Right atrium auricular region (tissue), 2 donors: Measurements from ENCODE around the gene ZNF747. TPM values are rescaled to one million over a fixed set of nuclear protein-coding genes. Genes with fewer than 3 reads are reported as not detected.

Experiments used
- DNase-seq: peaks from one replicate; pipeline ENCODE4 v3.0.0-alpha.2; 2019; ENCODE audit warnings: low spot score
- H3K27ac ChIP-seq, 2 donors: fragments of 200-600 bp; sonication (generic); 1 replicate in 1 of 2; 2 replicates in 1 of 2; pipeline ENCODE4 v1.5.1; 2016 to 2019
- H3K27me3 ChIP-seq, 2 donors: fragments of 200-600 bp; sonication (generic); one replicate each; pipeline versions ENCODE4 v1.5.1 to v1.6.0; 2017 to 2019
- H3K36me3 ChIP-seq: fragments of 200-600 bp; sonication (generic); one replicate; pipeline ENCODE4 v1.5.1; 2016
- H3K4me1 ChIP-seq, 2 donors: fragments of 200-600 bp; sonication (generic); one replicate each; pipeline versions ENCODE4 v1.5.1 to v1.6.0; 2017 to 2019
- H3K4me3 ChIP-seq, 2 donors: fragments of 200-600 bp; sonication (generic); 1 replicate in 1 of 2; 2 replicates in 1 of 2; pipeline ENCODE4 v1.5.1; 2017 to 2019; ENCODE audit warnings: mild to moderate bottlenecking in 1 of 2, moderate library complexity in 1 of 2
- H3K9me3 ChIP-seq, 2 donors: fragments of 200-600 bp; sonication (generic); one replicate each; pipeline ENCODE4 v1.5.1; 2019
- total RNA-seq, 2 donors: library from RNA; depleted of rRNA; stranded (reverse); fragments of >200 nt; gene quantifications; one replicate each; pipeline ENCODE4 v1.1.0, GENCODE V29; 2016
- TF ChIP-seq, protein P1 (sequence below), 2 donors: fragments of 200-600 bp; sonication (generic); IDR thresholded peaks; one replicate each; pipeline ENCODE4 v1.5.1; 2019; ENCODE audit warnings: antibody characterized with exemption in 2 of 2

ZNF747 gene
- total RNA-seq, 2 donors from 2014 or later: 13.3 to 16.2 TPM

- Histone ChIP-seq H3K4me3 (peak overlapping the region; percentile 87 to 88), H3K4me1 (peaks cover 0 to 39% of the 10 kb centered on the region in 2 donors), H3K36me3 (peaks cover 16% of the 10 kb centered on the region), H3K27me3 (no peaks in the 10 kb centered on the region), H3K27ac (peak overlapping the region; percentile 95 to 99), H3K9me3 (no peaks in the 10 kb centered on the region)
- TF ChIP-seq, protein P1, sequence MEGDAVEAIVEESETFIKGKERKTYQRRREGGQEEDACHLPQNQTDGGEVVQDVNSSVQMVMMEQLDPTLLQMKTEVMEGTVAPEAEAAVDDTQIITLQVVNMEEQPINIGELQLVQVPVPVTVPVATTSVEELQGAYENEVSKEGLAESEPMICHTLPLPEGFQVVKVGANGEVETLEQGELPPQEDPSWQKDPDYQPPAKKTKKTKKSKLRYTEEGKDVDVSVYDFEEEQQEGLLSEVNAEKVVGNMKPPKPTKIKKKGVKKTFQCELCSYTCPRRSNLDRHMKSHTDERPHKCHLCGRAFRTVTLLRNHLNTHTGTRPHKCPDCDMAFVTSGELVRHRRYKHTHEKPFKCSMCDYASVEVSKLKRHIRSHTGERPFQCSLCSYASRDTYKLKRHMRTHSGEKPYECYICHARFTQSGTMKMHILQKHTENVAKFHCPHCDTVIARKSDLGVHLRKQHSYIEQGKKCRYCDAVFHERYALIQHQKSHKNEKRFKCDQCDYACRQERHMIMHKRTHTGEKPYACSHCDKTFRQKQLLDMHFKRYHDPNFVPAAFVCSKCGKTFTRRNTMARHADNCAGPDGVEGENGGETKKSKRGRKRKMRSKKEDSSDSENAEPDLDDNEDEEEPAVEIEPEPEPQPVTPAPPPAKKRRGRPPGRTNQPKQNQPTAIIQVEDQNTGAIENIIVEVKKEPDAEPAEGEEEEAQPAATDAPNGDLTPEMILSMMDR (IDR thresholded peaks at IDR 0.05): no peak
- no peak for DNase-seq
Observed at GRCh38 chr16:30558789-30559377, 24.2 kb upstream of the ZNF747 start.

DNA sequence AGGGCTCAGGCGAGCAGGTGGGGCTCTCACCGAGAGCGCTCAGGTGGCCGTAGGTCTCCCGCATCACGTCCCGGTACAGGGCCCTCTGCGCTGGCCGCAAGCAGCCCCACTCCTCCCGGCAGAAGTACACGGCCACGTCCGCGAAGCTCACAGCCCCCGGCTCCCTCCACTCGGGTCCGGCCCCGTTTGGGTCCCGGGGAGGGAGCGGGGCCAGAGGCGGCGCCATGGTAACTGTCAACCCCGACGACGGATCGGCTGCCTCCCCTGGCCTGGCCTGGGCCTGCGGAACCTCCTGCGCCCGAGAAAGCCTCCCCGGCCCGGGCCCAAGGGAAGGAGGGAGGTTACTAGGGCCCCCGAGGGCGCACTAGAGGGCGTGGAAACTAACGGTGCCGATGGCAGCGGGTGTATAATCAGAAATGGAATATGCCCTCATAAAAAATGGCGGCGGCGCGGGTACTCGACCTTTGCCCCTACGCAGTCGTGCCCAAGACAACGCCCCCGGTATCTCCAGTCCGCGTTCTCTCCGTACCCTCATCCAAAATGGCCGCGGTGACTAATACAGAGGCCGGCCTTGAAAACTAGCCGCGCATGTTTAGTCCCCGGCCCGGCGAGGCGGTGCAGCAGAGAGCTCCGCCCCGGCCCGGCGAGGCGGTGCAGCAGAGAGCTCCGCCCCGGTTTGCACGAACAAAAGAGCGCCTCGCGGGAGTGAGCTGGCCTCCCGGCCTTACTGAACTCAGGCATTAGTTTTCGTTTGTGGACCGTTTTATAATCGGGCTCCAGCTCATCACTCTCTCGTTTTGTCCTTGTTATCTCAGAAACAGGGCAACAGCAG lies 23.5 kb upstream of the ZNF747 start, which contains the start of gene ZNF764:
Gene ZNF764 (minus strand): TSS at position 418 of the 832 bp plus-strand sequence. CDS start 192 bp downstream, at position 226.
- H3K4me1 ChIP-seq: peaks cover 0 to 42% of the 10 kb centered on the region in 2 donors

GRCh38 chr16:30557707-30557956 lies 23.0 kb upstream of the ZNF747 start:
- H3K9me3 ChIP-seq: no peaks in the 10 kb centered on the region
- peak overlapping the region; percentile 95 to 99 for H3K27ac ChIP-seq
- H3K4me1 ChIP-seq: peaks cover 0 to 47% of the 10 kb centered on the region in 2 donors
- peak overlapping the region; percentile 87 to 88 for H3K4me3 ChIP-seq
- TF ChIP-seq, protein P1 (IDR thresholded peaks at IDR 0.05): peak in 1 of 2 donors; percentile 15
- DNase-seq: no peak
- H3K27me3 ChIP-seq: no peaks in the 10 kb centered on the region
- H3K36me3 ChIP-seq: peaks cover 16% of the 10 kb centered on the region

More for the DNA sequence above, 23.5 kb upstream of the ZNF747 start, which contains the start of gene ZNF764:
- H3K9me3 ChIP-seq: no peaks in the 10 kb centered on the region
- H3K4me3 ChIP-seq: peak within 1 kb of the TSS; percentile 87 to 88
- peaks cover 16% of the 10 kb centered on the region for H3K36me3 ChIP-seq
- peak; percentile 99 for DNase-seq
- no peaks in the 10 kb centered on the region for H3K27me3 ChIP-seq
- TF ChIP-seq, protein P1 (IDR thresholded peaks at IDR 0.05): peak in 1 of 2 donors; percentile 32
- peak within 1 kb of the TSS; percentile 95 to 99 for H3K27ac ChIP-seq

DNA sequence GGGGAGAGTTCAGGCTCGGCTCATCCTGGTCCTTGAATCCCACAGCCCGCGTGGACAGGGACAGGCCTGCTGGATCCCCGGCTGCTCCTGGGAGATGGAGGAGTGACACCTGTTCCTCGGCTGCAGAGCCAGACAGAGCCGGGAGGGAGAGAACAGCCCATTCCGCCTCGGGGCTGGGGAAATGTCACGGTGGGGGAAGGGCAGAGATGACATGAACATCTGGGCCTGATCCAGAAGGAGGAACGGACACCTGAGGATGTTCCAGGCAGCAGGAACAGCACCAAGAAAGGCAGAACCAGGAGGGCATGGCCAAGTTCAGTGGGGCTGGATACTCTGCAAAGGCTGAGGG lies 21.4 kb upstream of the ZNF747 start:
- H3K4me1 ChIP-seq: peaks cover 0 to 52% of the 10 kb centered on the region in 2 donors
- TF ChIP-seq, protein P1 (IDR thresholded peaks at IDR 0.05): no peak
- DNase-seq: no peak
- H3K36me3 ChIP-seq: peaks cover 16% of the 10 kb centered on the region
- peak overlapping the region in 1 of 2 donors; percentile 27 for H3K27ac ChIP-seq
- no peaks in the 10 kb centered on the region for H3K9me3 ChIP-seq
- H3K27me3 ChIP-seq: no peaks in the 10 kb centered on the region
- H3K4me3 ChIP-seq: no peak overlapping the region

DNA sequence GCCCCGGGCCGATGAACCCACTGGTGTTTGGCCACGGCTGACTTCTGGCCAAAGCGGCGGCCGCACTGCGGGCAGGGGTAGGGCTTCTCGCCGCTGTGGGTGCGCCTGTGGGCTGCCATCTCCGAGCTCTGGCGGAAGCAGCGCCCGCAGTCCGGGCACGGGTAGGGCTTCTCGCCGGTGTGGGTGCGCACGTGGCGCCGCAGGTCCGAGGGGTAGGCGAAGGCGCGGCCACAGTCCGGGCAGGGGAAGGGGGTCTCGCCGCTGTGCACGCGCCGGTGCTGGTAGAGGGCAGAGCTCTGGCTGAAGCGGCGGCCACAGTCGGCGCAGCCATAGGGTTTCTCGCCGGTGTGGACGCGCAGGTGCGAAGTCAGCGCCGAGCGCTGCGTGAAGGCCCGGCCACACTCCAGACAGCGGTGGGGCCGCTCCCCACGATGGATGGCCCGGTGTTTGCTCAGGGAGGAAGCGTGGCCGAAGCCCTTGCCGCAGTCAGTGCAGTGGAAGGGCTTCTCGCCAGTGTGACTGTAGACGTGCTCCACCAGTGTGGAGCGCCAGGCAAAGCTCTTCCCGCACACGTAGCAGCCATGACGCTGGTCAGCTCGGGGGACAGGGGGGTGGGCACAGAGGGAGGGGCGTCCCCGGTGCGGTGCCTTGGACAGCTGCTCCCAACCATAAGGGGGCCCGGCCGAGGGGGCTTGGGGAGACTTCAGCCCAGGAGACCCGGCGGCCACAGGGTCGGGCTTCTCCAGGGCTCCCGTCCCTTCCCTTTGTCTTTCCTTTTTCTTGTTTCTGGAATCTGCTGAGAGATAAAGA lies 20.9 kb upstream of the ZNF747 start:
- no peak for DNase-seq
- H3K9me3 ChIP-seq: no peaks in the 10 kb centered on the region
- peak overlapping the region in 1 of 2 donors; percentile 27 for H3K27ac ChIP-seq
- TF ChIP-seq, protein P1 (IDR thresholded peaks at IDR 0.05): no peak
- H3K4me1 ChIP-seq: peaks cover 0 to 53% of the 10 kb centered on the region in 2 donors
- peaks cover 16% of the 10 kb centered on the region for H3K36me3 ChIP-seq
- no peaks in the 10 kb centered on the region for H3K27me3 ChIP-seq
- no peak overlapping the region for H3K4me3 ChIP-seq
